ENCODE data around the gene FOXP4.

FOXP4 gene

GRCh38 chr6:41584205-41584604, 38.0 kb downstream of the FOXP4 start:
- Mint-ChIP-seq H3K9me3 (no peaks in the 10 kb centered on the region), H3K36me3 (peaks cover 30 to 48% of the 10 kb centered on the region in 2 donors), H3K4me1 (peaks cover 1 to 9% of the 10 kb centered on the region in 2 donors), H3K27ac (no peak overlapping the region), H3K27me3 (no peaks in the 10 kb centered on the region), H3K4me3 (no peak overlapping the region)
- ATAC-seq (replicated peaks) (no peak), DNase-seq (no peak)

- Mint-ChIP-seq H3K9me3 (no peaks in the 10 kb centered on the region), H3K4me3 (no peak overlapping the region), H3K27ac (no peak overlapping the region), H3K36me3 (peaks cover 28 to 47% of the 10 kb centered on the region in 2 donors), H3K4me1 (peaks cover 0 to 9% of the 10 kb centered on the region in 2 donors), H3K27me3 (no peaks in the 10 kb centered on the region)
- ATAC-seq (replicated peaks): peak in 1 of 2 donors; percentile 33
- no peak for DNase-seq
Observed at GRCh38 chr6:41584668-41585205, 38.6 kb downstream of the FOXP4 start.

GRCh38 chr6:41585605-41586004, 39.4 kb downstream of the FOXP4 start:
- Mint-ChIP-seq H3K27ac (no peak overlapping the region), H3K4me3 (no peak overlapping the region), H3K4me1 (peaks cover 0 to 9% of the 10 kb centered on the region in 2 donors), H3K36me3 (peaks cover 34 to 49% of the 10 kb centered on the region in 2 donors), H3K9me3 (no peaks in the 10 kb centered on the region), H3K27me3 (no peaks in the 10 kb centered on the region)
- DNase-seq: no peak
- ATAC-seq (replicated peaks): no peak

GRCh38 chr6:41586252-41587007, 40.2 kb downstream of the FOXP4 start:
- Mint-ChIP-seq H3K27ac (no peak overlapping the region), H3K4me1 (peaks cover 0 to 10% of the 10 kb centered on the region in 2 donors), H3K27me3 (no peaks in the 10 kb centered on the region), H3K9me3 (no peaks in the 10 kb centered on the region), H3K36me3 (peaks cover 40 to 47% of the 10 kb centered on the region in 2 donors), H3K4me3 (no peak overlapping the region)
- no peak for DNase-seq
- ATAC-seq (replicated peaks): no peak

- no peak for DNase-seq
- no peaks in the 10 kb centered on the region for H3K9me3 Mint-ChIP-seq
- H3K36me3 Mint-ChIP-seq: peaks cover 41 to 49% of the 10 kb centered on the region in 2 donors
- H3K4me3 Mint-ChIP-seq: no peak overlapping the region
- no peaks in the 10 kb centered on the region for H3K27me3 Mint-ChIP-seq
- ATAC-seq (replicated peaks): no peak
- peak overlapping the region; percentile 14 for H3K27ac Mint-ChIP-seq
- H3K4me1 Mint-ChIP-seq: peaks cover 8 to 13% of the 10 kb centered on the region in 2 donors
Observed at GRCh38 chr6:41587131-41587879, 41.1 kb downstream of the FOXP4 start.

GRCh38 chr6:41588111-41588510, 41.9 kb downstream of the FOXP4 start:
- H3K27me3 Mint-ChIP-seq: no peaks in the 10 kb centered on the region
- H3K36me3 Mint-ChIP-seq: peaks cover 43 to 52% of the 10 kb centered on the region in 2 donors
- H3K4me3 Mint-ChIP-seq: no peak overlapping the region
- ATAC-seq (replicated peaks): no peak
- H3K4me1 Mint-ChIP-seq: peaks cover 8 to 12% of the 10 kb centered on the region in 2 donors
- H3K9me3 Mint-ChIP-seq: no peaks in the 10 kb centered on the region
- no peak for DNase-seq
- H3K27ac Mint-ChIP-seq: peak overlapping the region; percentile 65

- Mint-ChIP-seq H3K36me3 (peaks cover 43 to 59% of the 10 kb centered on the region in 2 donors), H3K27me3 (no peaks in the 10 kb centered on the region), H3K4me3 (no peak overlapping the region), H3K4me1 (peaks cover 8 to 12% of the 10 kb centered on the region in 2 donors), H3K9me3 (no peaks in the 10 kb centered on the region), H3K27ac (no peak overlapping the region)
- ATAC-seq (replicated peaks): no peak
- DNase-seq: no peak
Observed at GRCh38 chr6:41589223-41589622, 43.0 kb downstream of the FOXP4 start.

GRCh38 chr6:41589636-41590622, 43.7 kb downstream of the FOXP4 start:
- ATAC-seq (replicated peaks) (no peak), DNase-seq (no peak)
- Mint-ChIP-seq H3K27me3 (no peaks in the 10 kb centered on the region), H3K4me1 (peaks cover 8 to 9% of the 10 kb centered on the region in 2 donors), H3K4me3 (no peak overlapping the region), H3K9me3 (no peaks in the 10 kb centered on the region), H3K27ac (peak overlapping the region; percentile 25), H3K36me3 (peaks cover 43 to 59% of the 10 kb centered on the region in 2 donors)

- H3K4me1 Mint-ChIP-seq: peaks cover 8% of the 10 kb centered on the region in 2 donors
- no peak for ATAC-seq (replicated peaks)
- H3K27ac Mint-ChIP-seq: no peak overlapping the region
- no peak for DNase-seq
- no peaks in the 10 kb centered on the region for H3K27me3 Mint-ChIP-seq
- no peak overlapping the region for H3K4me3 Mint-ChIP-seq
- peaks cover 39 to 56% of the 10 kb centered on the region in 2 donors for H3K36me3 Mint-ChIP-seq
- no peaks in the 10 kb centered on the region for H3K9me3 Mint-ChIP-seq
Observed at GRCh38 chr6:41591122-41591521, 44.9 kb downstream of the FOXP4 start.

GRCh38 chr6:41591859-41592502, 45.8 kb downstream of the FOXP4 start:
- Mint-ChIP-seq H3K27me3 (no peaks in the 10 kb centered on the region), H3K36me3 (peaks cover 40 to 60% of the 10 kb centered on the region in 2 donors), H3K4me3 (no peak overlapping the region), H3K27ac (no peak overlapping the region), H3K9me3 (no peaks in the 10 kb centered on the region), H3K4me1 (peaks cover 8% of the 10 kb centered on the region in 2 donors)
- DNase-seq: peak; percentile 59
- peak; percentile 88 to 90 for ATAC-seq (replicated peaks)

- no peak for DNase-seq
- Mint-ChIP-seq H3K4me1 (peaks cover 8% of the 10 kb centered on the region in 2 donors), H3K9me3 (no peaks in the 10 kb centered on the region), H3K36me3 (peaks cover 41 to 62% of the 10 kb centered on the region in 2 donors), H3K4me3 (no peak overlapping the region), H3K27ac (peak overlapping the region; percentile 60), H3K27me3 (no peaks in the 10 kb centered on the region)
- ATAC-seq (replicated peaks): no peak
Observed at GRCh38 chr6:41593406-41593805, 47.2 kb downstream of the FOXP4 start.

- ATAC-seq (replicated peaks): no peak
- no peak for DNase-seq
- Mint-ChIP-seq H3K4me3 (no peak overlapping the region), H3K36me3 (peaks cover 40 to 61% of the 10 kb centered on the region in 2 donors), H3K9me3 (no peaks in the 10 kb centered on the region), H3K4me1 (peaks cover 8% of the 10 kb centered on the region in 2 donors), H3K27ac (no peak overlapping the region), H3K27me3 (no peaks in the 10 kb centered on the region)
Observed at GRCh38 chr6:41593839-41594238, 47.7 kb downstream of the FOXP4 start.

GRCh38 chr6:41594326-41594725, 48.1 kb downstream of the FOXP4 start:
- no peaks in the 10 kb centered on the region for H3K27me3 Mint-ChIP-seq
- H3K9me3 Mint-ChIP-seq: no peaks in the 10 kb centered on the region

More at GRCh38 chr6:41594326-41594725, 48.1 kb downstream of the FOXP4 start:
- no peak overlapping the region for H3K4me3 Mint-ChIP-seq
- H3K4me1 Mint-ChIP-seq: peaks cover 8% of the 10 kb centered on the region in 2 donors
- H3K36me3 Mint-ChIP-seq: peaks cover 42 to 64% of the 10 kb centered on the region in 2 donors
- DNase-seq: no peak
- no peak overlapping the region for H3K27ac Mint-ChIP-seq
- ATAC-seq (replicated peaks): no peak

Measured in stimulated activated naive B cell treated with anti-CD40 and anti-IgM and Interleukin-4, amounts not matched to agents 10 μg/mL and 1 μg/mL and 100 μg/mL, for 72 hours (primary cell).